GM21367 (cell line): Measurements from ENCODE around the gene PPP2R2C.

Experiments
- ATAC-seq: cut with Tn5 transposase; IDR thresholded peaks from one replicate; pipeline ENCODE4 v1.9.1; 2021; ENCODE audit not compliant: unreplicated experiment

The PPP2R2C gene

DNA sequence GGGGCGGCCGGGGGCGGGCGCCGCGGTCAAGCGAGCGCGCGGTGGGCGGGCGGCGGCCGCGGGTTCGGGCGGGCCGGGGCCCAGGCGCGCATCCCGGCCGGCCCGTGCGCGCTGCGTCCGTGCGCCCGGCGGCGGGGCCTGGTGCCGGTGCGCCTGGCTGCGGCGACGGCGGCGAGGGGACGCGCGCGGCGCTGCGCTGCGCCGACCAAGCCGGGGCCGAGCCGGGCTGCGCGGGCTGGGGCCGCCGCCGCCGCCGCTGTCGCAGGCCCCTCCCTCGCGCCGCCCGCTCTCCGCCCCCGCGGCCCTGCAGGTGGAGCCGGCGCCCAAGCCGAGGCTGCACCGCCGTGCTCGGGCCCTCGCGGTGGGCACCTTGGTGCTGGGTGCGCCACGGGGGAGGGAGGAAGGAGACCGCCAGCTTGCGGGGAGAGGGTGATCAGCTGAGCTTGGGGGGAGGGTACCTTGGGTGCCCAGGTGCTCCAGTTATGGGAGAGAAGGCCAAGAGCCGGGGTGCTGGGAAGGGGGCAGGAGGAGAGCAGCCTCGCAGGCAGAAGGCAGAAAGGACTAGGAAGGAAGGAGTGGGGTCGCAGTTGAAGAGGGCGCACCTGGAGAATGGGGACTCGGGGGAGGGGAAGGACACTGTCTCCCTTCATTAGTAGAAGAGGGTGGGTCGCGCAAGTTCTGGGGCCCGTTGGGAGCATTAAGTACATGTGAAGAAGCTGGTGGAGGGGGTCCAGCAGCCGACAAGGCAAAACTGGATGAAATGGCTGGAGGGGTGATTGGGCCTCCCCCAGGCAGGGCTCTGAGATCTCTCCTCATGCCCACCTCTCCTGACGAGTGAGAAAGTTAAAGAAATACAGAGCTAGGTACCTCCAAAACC, at the start of gene PPP2R2C:
Gene PPP2R2C (minus strand): TSS at position 228 of the 877 bp plus-strand sequence. CDS start 385 bp downstream, outside the sequence.
- no peak for ATAC-seq

DNA sequence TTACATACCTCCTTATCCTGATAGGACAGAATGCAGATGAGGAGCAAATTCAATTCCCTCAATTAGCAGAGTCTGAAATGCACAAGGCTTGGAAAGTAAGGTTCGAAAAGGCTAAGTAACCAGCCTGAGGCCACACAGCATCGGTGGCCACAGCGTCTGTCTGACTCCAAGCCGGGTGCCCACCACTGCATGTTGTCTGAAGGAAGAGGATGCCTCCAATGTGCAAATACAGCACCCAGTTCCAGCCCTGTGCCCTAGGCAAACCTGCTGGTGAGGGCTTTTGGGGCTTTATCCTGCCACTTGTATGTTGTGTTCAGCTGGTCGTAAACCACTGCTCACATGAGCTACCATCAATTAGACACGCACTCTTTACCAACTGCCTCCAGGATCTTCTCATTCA, 48.6 kb upstream of the PPP2R2C start:
- no peak for ATAC-seq

DNA sequence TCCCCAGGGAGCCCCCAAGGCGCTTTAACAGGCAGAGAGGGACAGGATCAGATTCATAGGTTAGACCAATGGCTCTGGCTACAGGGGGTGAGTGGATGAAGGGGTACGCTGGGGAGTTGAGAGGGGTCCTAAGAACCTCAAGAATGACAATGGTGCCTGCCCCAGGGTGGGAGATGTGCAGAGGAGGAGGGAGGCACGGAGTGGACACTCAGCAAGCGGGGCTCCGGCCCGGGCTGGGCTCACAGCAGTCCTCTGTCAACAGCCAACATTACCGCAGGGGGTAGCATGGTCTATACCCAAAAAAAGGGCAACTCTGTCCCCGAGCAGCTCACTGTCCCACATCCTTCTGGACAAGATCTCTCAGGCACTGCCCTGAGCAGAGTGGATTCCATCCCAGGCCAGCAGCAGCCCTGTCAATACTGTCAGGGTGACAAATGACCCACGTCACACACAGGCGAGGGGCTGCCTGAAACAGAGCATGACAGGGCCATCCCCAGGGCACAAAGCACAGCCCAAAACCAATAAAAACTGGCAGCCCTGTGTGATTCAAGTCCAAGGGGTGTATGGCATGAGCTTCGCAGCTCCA, 47.7 kb upstream of the PPP2R2C start:
- ATAC-seq, result no peak

DNA sequence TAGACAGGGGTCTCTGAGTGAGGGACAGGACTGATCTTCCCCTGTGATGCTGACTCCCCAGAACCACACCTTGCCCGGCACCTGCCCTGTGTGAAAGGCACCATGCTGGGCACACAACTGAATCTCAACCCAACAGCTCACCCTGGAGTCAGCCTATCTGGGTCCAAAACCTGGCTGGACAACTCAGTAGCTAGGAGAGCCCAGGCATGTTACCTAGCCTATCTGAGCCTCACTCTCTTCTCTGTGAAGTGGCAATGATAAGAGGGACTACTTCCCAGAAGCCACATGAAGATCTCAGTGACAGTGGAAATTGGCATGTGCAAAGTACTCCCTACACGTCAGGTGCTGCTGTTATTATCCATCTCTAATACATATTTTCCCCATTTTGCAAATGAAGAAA, 44.8 kb upstream of the PPP2R2C start:
- no peak for ATAC-seq

DNA sequence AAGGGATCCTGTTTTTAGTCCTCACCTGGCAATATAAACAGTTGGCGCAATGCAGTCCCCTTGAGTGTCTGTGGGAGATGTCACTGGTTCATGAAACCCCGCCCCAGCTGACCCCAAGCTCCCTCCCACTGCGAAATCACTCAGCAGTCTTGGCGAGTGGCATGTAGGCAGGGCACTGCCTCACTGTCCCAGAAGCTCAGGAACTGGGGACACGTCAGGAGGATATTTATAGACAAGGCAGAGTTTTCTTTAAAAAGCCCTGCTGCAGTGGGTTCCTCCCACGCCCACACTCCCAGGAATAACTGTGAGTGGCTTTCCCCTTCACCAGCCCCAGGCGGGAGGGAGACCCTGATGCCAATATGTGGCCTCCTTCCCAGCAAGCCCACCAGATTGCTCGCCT, 44.3 kb upstream of the PPP2R2C start:
- no peak for ATAC-seq

DNA sequence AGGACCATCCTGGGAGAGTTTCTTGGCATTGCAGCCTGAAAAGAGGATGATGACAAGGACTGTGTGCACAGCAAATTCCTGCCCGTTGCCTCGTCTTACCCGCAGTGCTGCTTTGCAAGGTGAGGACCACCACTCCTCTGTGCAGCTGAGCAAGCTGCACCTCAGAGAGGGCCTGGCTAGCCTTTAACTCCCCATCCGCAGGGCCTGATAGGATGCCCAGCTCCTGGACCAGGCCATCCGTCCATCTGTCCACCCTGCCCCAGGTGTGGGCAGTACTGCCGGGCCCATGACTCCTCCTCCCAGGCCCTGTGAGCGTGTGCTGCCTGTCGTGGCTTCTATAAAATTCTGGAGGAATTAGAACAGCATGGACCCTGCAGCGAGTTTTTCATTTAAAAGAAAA, 43.9 kb upstream of the PPP2R2C start:
- ATAC-seq, result no peak

DNA sequence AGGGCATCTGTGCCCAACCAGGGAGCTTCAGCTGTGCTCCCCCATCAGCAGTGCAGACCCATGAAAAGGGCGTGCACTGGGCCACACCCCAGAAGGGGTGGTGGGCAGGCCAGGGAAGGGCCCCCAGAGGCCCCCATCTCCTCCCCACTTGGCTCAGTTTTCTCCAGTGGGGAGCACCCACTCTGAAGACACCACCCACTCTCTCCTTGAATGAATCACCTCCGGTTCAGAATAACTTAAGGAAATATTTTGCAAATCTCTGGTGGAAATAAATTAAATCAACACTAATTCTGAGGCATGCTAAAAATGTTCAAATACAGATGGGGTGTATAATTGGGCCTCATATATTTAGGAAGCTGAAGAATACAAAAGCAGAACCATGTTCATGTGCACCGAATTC, 41.3 kb upstream of the PPP2R2C start:
- no peak for ATAC-seq

DNA sequence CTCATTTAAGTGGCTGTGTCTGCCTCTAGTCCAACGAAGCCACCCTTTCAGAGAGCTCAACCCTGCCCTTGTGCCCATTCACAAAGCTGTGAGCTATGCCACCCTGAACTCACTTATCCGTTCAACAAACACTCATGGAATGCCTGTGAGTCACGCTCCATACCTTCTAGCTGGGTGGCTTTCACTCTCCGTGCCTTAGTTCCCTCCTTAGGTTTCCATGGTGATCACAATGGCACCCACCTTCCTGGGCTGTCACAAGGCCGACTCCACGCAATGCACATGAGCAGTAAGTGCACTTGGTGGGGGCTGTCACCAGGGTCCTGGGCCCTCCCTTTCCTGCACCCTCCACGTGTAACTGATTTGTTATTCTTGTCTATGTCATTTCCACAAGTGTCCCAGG, 37.2 kb upstream of the PPP2R2C start:
- no peak for ATAC-seq

DNA sequence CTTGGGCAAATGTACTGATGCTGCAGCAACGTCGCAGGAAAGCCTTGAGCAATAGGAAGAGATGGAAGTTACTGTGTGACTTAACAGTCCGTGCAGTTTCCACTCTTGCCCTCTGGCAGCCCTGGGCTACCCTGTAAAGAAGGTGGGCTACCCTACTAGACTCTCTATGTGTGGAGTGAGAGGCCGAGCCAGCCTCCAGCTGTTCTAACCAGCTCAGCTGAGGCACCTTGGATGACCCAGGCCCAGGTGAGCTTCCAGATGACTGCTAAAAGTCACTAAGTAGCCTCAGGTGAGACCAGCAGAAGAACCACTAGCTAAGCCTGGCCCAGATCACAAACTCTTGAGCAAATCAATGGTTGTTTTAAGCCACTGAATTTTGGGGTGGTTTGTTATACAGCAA, 34.9 kb upstream of the PPP2R2C start:
- ATAC-seq, result no peak

DNA sequence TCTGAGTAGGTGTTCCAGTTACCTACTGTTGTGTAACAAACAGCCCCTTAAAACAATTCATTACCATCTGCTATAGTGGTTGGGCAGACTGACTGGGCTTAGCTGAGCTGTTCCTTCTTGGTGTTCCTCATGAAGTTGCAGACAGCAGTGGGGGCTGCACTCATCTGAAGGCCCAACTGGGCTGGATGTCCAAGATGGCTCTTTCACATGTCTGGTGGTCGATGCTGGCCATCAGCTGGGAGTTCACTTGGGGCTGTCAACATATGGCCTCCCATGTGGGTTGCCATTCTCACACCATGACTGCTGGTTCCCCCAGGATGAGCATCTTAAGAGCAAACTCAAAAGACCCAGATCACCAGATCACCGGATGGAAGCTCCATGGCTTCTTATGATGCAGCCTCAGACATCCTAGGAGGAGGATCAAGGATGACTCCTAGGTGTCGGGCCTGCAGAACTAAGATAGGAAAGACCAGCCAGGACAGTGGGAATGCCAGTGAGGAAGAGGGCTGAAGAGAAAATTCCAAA, 34.3 kb upstream of the PPP2R2C start:
- no peak for ATAC-seq

DNA sequence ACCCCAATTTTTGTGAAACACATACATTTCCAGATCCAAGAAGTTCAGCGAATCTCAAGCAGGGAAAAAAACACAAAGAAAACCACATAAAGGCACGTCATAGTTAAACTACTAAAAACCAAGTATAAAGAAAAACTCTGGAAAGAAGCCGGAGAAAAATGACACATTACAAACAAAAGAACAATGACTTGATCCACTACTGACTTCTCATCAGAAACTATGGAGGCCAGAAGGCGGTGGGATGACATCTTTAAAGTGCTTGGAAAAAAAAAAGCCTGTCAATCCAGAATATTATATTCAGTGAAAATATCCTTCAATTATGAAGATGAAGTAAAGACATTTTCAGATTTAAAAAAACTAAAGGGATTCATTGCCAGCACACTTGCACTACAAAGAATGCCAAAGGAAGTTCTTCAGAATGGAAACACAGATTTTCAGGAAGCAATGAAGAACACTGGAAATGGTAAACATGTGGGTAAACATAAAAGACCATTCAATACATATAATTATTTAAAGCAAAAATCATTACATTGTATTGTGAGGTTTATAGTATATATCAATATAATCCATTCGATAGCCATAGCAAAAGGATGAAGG, 32.6 kb upstream of the PPP2R2C start:
- no peak for ATAC-seq

DNA sequence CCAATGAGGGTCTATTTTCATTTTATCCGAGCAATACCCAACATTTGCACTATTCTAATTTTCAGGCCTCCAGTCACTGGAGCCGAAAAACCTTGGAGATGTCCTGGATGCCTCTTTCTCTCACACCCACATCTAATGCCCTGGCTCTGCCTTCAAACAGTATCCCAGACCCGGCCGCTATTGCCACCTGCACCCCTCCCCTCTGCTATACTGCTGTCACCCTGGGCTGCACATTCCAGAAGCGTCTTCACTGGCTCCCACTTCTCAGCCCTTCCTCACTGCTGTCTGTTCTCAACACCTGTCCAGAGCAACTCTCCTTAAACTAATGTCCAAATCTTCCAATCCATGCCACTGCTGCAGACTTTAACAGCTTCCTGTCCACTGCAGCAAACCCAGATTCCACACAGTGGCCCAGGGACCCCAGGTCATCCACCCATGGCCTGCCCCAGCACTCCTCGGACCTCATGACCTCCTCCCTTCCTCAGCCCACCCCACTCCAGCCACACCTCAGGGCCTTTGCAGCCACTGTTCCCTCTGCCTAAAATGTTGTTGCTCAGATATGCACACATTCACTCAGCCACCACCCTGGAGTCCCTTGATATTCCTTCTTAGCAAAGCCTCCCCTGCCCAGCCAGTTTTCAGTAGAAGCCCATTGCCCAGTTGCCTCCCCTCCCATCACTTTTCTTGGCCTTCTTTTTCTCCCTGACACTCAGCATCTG, 30.5 kb upstream of the PPP2R2C start:
- no peak for ATAC-seq

DNA sequence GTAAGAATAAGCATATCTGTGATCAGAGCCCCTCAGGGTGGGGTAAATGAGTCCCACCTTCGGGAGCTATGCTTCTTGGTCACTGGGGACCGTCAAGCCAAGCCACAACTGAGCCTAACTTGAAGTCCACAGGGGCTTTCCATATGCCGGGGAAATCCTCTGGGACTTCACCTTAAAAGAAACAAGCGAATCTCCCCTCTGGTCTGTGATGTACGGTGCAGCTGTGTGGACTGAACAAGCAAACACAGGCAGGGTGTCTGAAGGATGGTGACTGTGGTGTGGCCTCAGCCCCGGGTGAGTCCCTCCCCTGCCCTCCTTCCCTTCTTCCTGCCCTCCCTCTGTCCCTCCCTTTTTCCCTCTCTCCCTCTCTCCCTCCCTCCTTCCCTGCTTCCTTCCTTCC, 29.7 kb upstream of the PPP2R2C start:
- ATAC-seq, result no peak

DNA sequence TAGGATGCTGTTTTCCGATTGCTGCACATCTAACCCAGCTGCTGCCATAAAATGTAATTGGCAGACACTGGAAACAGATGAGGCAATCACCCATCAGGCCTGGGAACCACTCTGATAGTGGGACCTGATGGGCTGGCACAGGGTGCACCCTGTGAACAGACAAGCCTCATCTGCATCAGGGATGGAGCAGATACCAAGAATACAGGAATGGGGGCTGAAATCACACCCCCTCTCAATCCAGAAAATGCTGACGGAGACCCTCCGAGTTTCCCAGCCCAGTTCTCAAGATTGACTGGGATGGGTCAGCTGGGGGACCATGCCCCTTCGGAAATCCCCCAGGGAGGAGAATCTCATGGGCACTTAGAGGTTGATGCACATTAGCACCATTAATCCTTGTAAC, 28.8 kb upstream of the PPP2R2C start:
- no peak for ATAC-seq

DNA sequence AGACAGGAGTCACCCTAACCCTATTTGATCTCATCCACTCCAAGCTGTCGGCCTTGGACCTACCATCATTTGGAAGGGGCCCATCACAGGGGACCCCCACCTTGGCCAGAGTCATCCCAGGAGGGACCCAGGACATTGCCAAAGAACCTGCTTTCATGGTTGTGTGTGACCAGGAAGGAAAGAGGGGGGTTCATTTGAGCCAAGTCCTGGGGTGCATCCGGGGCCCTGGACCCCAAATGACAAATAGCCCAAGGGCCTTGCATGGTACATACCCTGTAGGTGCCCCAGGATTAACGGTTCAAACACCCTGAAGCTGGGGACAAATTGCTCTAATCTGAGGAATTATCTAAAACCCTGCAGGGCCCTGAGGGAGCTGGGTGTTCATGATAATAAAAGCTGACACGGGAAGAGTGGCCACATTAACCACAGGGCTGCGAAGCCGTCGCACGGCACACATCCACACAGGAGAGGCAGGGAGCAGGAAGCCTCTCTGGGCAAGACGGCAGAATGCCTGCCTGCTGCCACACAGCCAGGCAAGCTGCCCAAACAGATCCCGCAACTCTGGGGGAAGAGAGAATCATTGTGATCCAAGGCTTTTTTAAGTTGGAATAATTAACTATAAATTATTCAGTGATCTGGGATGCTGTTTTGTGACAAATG, 28.2 kb upstream of the PPP2R2C start:
- no peak for ATAC-seq

DNA sequence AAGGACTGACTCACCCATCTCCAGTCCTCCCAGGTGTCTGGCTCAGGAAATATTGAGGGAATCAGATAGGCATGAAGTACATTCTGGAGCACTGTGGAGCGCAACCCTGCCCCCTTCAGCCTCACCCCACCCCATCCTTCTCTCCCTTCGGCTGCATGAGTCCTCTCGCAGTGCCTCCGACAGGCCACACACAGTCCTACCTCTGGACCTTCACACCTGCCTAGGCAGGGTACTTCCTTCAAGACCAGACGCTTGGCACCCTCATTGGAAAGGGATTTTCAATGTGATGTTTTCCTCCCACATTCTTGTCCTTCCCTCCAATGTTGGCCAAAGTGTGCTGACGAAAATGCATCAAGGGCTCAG, 26.8 kb upstream of the PPP2R2C start:
- ATAC-seq, result no peak

DNA sequence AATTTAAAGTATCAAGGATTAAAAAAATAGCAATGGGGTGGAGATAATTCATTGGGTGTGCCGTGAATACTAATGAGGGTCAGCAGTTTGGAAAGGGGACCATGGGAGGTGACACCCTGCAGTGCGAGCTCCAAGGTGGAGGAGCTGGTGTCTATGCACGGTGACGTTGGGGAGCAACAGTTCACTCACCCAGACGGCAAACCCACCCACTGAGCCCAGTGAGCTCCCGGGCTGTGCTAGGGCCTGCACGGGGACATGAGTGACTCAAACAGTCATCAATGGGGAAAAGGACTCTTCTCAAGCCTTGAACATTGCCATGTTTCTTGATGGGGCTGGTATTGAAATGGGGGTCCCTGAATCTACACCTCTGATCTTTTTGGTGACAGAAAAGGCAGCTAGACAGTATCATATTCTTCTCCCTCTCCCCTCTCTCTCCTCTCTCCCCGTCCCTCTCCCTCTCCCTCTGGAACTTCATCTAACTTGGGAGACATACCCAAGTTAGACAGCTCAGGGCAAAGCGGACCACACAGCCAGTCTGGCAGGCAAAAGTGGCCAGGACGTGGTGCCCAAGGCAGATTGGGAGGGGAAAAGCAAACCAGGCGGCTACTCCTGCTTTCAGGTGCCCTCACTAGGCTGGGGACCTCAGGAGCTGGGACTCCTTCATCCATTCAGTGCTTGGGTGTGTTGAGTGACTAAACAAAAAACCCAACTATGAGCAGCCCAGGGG, 26.3 kb upstream of the PPP2R2C start:
- ATAC-seq, result no peak

DNA sequence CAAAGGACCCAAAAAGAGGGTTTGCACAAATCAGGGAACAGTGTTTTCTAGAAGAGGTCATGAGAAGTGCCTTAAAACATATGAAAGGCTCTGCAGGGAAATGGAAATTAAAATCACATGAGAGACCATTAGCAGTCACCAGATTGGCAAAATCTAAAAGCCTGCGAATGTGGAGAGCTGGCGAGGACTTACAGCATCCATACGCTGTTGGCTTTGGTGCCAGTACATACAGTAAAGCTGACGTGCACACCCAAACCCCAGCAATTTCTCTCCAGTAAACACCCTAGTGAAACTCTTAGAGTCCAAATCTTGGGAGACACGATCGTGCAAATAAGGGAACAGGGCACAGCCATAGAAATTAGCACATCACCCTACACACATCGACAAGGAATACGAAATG, 25.4 kb upstream of the PPP2R2C start:
- ATAC-seq, result no peak

DNA sequence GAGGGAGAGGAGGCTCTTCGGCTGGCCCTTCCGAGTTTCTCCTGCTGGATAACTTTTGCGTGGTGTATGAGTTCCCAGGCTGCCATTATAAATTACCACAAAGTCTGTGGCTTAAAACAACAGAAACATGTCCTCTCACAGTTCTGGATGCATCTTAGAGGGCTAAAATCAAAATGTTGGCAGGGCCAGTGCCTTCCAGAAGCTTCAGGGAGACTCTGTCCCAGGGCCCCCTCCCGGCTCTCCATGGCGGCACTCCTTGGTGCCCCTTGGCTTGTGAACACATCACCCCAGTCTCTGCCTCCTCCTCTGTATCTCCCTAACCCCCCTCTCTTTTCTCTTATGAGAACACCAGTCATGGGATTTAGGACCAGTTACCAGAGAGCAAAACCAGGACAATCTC, 23.3 kb upstream of the PPP2R2C start:
- no peak for ATAC-seq

DNA sequence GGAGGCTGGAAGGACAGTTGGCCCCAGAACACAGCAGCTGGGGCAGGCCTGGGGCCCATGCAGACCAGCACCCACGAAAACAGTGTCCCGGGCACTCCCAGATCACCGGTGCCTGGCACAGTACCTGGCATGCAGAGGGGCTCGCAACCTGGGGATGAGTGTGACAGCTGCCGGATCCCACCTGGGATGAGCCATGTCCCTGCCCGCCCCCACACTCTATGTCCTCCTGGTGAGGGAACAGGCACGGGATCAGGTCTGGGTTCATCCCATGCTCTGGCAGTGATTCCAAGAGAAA, 22.8 kb upstream of the PPP2R2C start:
- ATAC-seq, result no peak
